Activated T-helper 17 cell treated with anti-CD3 and anti-CD28 coated beads, Interleukin-2, amount 50 U/mL, for 72 hours (primary cell): Measurements from ENCODE around the gene ADGRL3. TPM values are rescaled to one million over a fixed set of nuclear protein-coding genes. Genes with fewer than 3 reads are reported as not detected.
"Not testable (repeated sequence)": the region's sequence is repeated elsewhere in the genome, so short reads cannot be mapped to it uniquely, and the experiment has no call there.

Source experiments
- ATAC-seq: fragments of 150-1000 bp; cut with Tn5 transposase; replicated peaks from 2 replicates; pipeline ENCODE4 v1.10.0; 2021; ENCODE audit warnings: mild to moderate bottlenecking, moderate library complexity
- H3K27ac Mint-ChIP-seq: one replicate; pipeline ENCODE4 v1.8.0; 2022; ENCODE audit warnings: mixed read lengths
- H3K27me3 Mint-ChIP-seq: one replicate; pipeline ENCODE4 v1.8.0; 2022; ENCODE audit warnings: mixed read lengths
- H3K36me3 Mint-ChIP-seq: one replicate; pipeline ENCODE4 v1.8.0; 2022; ENCODE audit warnings: low read depth, mild to moderate bottlenecking, mixed read lengths
- H3K4me1 Mint-ChIP-seq: one replicate; pipeline ENCODE4 v1.8.0; 2022; ENCODE audit warnings: mixed read lengths
- H3K4me3 Mint-ChIP-seq: one replicate; pipeline ENCODE4 v1.8.0; 2022; ENCODE audit warnings: mild to moderate bottlenecking, mixed read lengths
- H3K9me3 Mint-ChIP-seq: one replicate; pipeline ENCODE4 v1.8.0; 2022; ENCODE audit warnings: mixed read lengths
- total RNA-seq, 2 donors: library from RNA; stranded (reverse); gene quantifications; one replicate each; pipeline ENCODE4 v1.2.3, GENCODE V29; 2022

The ADGRL3 gene
- total RNA-seq, 2 donors from 2014 or later = not detected

DNA sequence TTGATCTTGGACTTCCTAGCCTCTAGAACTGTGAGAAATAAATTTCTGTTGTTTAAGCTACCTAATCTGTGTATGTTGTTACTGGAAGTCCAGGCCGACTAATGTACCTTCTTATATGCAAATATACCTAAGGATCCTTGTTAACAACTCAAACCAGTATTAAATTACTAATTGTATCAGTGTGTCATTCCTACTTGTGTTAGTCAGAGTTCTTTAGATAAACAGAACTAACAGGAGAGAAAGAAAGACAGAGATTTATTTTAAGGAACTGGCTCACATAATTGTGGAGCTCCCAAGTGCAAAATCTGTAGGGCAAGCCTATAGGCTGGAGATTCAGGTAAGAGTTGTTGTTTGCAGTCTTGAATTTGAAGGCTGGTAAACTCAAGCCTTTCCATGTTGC, 120.0 kb downstream of the ADGRL3 start:
- no peak overlapping the region for H3K4me3 Mint-ChIP-seq
- H3K27ac Mint-ChIP-seq = no peak overlapping the region
- no peaks in the 10 kb centered on the region for H3K36me3 Mint-ChIP-seq

DNA sequence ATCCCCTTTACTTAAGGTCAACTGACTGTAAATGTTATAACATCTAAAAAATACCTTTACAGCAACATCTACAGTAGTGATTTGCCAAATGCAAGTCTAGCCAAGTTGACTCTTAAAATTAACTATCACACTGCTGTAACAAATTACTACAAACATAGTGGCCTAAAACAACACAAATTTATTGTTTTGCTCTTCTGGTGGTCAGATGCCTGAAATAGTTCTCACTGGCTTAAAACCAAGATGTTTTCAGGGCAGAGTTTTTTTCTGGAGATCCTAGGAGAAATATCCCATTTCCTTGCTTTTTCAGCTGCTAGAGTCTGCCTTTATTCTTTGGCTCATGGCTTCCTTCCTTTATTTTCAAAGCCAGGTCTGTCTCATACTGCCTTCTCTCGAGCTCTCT, 120.5 kb downstream of the ADGRL3 start:
- Mint-ChIP-seq H3K4me1 (no peaks in the 10 kb centered on the region), H3K27ac (no peak overlapping the region), H3K9me3 (peaks cover 27% of the 10 kb centered on the region), H3K27me3 (no peaks in the 10 kb centered on the region), H3K36me3 (no peaks in the 10 kb centered on the region), H3K4me3 (no peak overlapping the region)
- ATAC-seq = no peak

More for the DNA sequence above, 120.0 kb downstream of the ADGRL3 start:
- Mint-ChIP-seq H3K4me1 (no peaks in the 10 kb centered on the region), H3K9me3 (peaks cover 28% of the 10 kb centered on the region), H3K27me3 (no peaks in the 10 kb centered on the region)
- no peak for ATAC-seq

DNA sequence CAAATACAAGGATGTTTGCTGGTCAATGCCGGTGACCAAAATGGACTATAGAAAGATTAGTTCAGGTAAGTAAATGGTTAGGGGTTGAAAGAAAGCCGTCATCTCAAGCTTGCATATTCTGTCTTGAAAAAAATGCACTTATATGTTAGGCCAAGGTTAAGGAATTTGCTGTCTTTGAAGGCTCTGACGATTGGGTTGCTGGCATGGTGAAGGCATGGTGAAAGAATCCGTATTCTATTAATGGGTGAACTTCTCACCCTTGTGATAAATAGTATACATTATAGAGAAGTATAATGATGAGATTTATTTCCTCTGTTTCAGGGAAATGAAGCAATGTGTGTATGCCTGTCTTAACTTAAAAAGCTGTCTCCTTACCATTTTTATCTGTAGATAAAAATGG, 132.6 kb downstream of the ADGRL3 start:
- no peak for ATAC-seq
- Mint-ChIP-seq H3K9me3 (peaks cover 20% of the 10 kb centered on the region), H3K4me3 (no peak overlapping the region)

DNA sequence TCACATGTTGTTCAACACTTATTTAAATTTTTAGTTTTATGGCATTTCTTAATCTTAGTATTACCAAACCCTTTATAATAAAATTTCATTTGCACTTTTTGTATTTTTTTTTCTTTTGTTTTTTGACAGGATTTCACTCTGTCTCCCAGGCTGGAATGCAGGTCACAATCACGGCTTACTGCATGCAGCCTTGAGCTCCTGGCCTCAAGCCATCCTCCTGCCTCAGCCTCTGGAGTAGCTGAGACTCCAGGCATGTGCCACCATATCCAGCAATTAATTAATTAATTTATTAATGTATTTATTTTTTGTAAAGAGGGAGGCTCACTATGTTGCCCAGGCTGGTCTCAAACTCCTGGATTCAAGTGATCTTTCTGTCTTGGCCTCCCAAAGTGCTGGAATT, 133.4 kb downstream of the ADGRL3 start:
- H3K27ac Mint-ChIP-seq = no peak overlapping the region
- no peak overlapping the region for H3K4me3 Mint-ChIP-seq
- no peaks in the 10 kb centered on the region for H3K27me3 Mint-ChIP-seq
- peaks cover 17% of the 10 kb centered on the region for H3K9me3 Mint-ChIP-seq
- H3K4me1 Mint-ChIP-seq = no peaks in the 10 kb centered on the region
- ATAC-seq = no peak
- no peaks in the 10 kb centered on the region for H3K36me3 Mint-ChIP-seq

More for the DNA sequence above, 132.6 kb downstream of the ADGRL3 start:
- H3K36me3 Mint-ChIP-seq = no peaks in the 10 kb centered on the region
- H3K27ac Mint-ChIP-seq = no peak overlapping the region
- H3K27me3 Mint-ChIP-seq = no peaks in the 10 kb centered on the region
- no peaks in the 10 kb centered on the region for H3K4me1 Mint-ChIP-seq

DNA sequence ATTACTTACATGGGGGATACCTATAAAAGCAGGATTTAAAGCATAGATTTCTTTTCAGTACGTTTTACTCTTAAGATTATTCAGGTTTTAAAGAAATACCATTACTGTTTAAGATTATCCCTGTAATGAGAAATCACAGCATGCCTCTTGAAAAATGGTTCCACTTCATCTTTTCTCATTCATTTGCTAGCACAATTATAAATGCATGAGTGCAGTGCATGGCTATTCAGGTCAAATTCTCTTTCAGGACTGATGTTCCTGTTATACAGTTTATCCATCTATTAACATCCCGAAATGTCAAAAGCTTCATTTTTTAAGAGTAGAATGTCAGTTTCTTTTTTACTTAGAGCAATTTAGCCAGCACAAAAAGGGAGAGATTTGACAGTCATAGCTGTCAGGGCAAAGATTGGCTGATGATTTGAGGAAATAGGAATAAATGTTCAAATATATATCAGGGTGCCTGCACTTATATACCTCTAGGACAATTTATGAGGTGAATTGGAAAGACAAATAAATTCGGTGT, 135.2 kb downstream of the ADGRL3 start:
- H3K27ac Mint-ChIP-seq = no peak overlapping the region
- ATAC-seq = no peak
- no peak overlapping the region for H3K4me3 Mint-ChIP-seq
- H3K4me1 Mint-ChIP-seq = no peaks in the 10 kb centered on the region
- H3K27me3 Mint-ChIP-seq = no peaks in the 10 kb centered on the region
- peaks cover 9% of the 10 kb centered on the region for H3K9me3 Mint-ChIP-seq
- H3K36me3 Mint-ChIP-seq = no peaks in the 10 kb centered on the region

DNA sequence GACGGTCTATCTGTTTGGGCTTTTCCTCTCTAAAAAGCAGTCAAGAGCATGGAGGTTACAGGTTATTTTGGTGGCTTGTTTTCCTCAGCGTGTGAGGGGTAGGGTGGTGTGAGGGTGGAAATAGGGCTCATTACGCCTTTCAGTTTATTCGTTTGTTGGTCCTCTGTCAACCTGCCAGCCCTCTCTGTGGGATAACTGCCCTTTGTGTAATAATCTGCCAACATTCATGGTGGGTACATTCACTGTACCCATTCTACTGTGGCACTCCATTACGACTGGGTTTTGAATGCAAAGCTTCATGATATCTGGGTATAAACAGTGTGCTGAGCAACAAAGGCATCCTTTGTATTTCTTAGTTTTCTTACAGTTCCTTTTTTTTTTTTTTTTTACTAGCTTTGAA, 136.4 kb downstream of the ADGRL3 start:
- Mint-ChIP-seq H3K4me3 (no peak overlapping the region), H3K4me1 (no peaks in the 10 kb centered on the region), H3K27ac (no peak overlapping the region), H3K36me3 (no peaks in the 10 kb centered on the region), H3K27me3 (no peaks in the 10 kb centered on the region), H3K9me3 (peaks cover 9% of the 10 kb centered on the region)
- ATAC-seq = no peak

DNA sequence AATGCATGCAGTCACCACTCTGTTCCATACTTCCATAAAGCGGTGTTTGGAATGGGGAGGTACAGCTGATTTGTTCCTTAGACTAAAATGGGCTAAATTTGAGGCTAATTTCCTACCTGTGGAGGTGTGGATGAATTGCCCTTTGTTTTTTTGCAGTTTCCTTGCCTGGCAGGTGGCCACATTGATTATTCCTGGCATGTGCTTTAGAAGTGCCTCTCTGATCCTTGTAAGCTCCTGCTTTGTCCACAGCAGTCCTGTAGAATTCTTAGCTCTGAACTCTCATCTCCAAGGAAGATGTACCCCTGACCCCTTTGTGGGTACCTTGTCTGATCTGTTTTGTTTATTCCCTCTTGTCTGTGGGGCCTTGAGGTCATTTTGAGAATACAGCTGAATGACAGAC, 136.8 kb downstream of the ADGRL3 start:
- ATAC-seq = no peak
- Mint-ChIP-seq H3K4me1 (no peaks in the 10 kb centered on the region), H3K27me3 (no peaks in the 10 kb centered on the region), H3K9me3 (peaks cover 9% of the 10 kb centered on the region), H3K36me3 (no peaks in the 10 kb centered on the region), H3K27ac (no peak overlapping the region), H3K4me3 (no peak overlapping the region)

DNA sequence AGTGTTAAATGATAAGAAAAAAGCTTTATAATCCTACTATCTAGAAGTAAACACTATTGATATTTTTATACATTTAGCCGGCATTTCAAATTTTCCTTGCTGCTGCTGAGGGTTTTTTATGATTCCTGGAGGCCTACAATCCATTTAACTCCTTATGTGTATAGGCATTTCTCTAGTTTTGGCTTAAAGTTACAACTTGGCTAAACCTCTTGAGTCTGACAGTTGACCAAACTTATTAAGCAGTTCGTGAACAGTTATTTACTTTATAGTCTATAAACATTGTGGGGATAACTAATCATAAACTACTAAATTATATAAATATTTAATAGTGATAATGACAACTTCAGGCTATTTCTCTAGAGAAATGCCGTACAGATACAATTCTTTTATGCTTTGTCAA, 141.9 kb downstream of the ADGRL3 start:
- Mint-ChIP-seq H3K27ac (no peak overlapping the region), H3K9me3 (peaks cover 14% of the 10 kb centered on the region)

DNA sequence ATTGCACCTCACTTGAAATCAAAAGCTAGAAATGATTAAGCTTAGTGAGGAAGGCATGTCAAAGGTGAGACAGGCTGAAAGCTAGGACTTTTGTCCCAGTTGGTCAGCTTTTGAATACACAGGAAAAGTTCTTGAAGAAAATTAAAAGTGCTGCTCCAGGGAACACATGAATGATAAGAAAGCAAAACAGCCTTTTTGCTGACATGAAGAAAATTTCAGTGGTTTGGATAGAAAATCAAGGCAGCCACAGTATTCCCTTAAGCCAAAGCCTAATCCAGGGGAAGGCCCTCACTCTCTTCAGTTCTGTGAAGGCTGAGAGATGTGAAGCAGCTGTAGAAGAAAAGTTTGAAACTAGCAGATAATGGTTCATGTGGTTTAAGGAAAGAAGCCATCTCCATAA, 150.8 kb downstream of the ADGRL3 start:
- no peak for ATAC-seq
- H3K27ac Mint-ChIP-seq = no peak overlapping the region
- no peaks in the 10 kb centered on the region for H3K36me3 Mint-ChIP-seq

More for the DNA sequence above, 141.9 kb downstream of the ADGRL3 start:
- no peak overlapping the region for H3K4me3 Mint-ChIP-seq
- H3K27me3 Mint-ChIP-seq = no peaks in the 10 kb centered on the region
- no peaks in the 10 kb centered on the region for H3K4me1 Mint-ChIP-seq
- ATAC-seq = no peak
- H3K36me3 Mint-ChIP-seq = no peaks in the 10 kb centered on the region

DNA sequence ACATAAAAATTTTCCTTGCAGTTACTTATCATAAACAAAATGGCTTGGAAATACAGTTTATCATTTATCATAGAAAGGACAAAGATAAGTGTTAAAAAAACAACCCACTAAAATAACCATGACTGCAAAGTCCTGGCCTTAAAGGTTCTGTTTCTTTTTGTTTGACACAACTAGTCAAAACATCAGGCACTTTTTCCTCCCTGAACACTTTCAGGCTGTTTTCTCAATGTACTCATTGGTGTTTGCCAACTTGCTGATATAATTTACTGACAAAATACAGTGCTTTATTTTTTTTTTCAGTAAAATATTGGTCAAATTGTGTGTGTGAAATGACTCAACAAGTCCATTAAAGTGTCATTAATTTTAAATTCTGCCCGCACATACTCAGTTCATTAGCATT, 156.6 kb downstream of the ADGRL3 start:
- Mint-ChIP-seq H3K36me3 (no peaks in the 10 kb centered on the region), H3K27me3 (no peaks in the 10 kb centered on the region), H3K4me1 (no peaks in the 10 kb centered on the region), H3K27ac (no peak overlapping the region), H3K4me3 (no peak overlapping the region), H3K9me3 (peaks cover 10% of the 10 kb centered on the region)
- no peak for ATAC-seq

More for the DNA sequence above, 150.8 kb downstream of the ADGRL3 start:
- Mint-ChIP-seq H3K27me3 (no peaks in the 10 kb centered on the region), H3K9me3 (peaks cover 11% of the 10 kb centered on the region), H3K4me1 (no peaks in the 10 kb centered on the region), H3K4me3 (no peak overlapping the region)

DNA sequence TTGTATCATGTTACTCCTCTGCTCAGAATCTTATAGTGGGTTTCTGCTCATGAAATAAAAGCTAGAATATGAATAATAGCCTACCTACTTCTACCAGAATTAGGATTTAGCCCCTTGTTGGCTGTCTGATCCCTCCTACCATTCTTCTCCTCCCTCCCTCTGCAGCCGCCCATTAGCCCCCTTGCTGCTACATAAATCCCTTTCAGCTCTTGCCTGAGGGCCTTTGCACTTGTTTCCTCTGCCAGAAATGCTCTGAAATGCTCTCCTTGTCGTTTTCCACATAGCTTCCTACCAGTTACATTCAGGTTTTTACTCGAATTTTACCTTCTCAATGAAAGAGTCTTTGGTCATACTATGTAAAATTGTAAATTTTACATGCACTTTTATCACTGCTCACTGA, 159.2 kb downstream of the ADGRL3 start:
- Mint-ChIP-seq H3K4me1 (no peaks in the 10 kb centered on the region), H3K27me3 (no peaks in the 10 kb centered on the region), H3K36me3 (no peaks in the 10 kb centered on the region), H3K4me3 (no peak overlapping the region), H3K9me3 (peaks cover 15% of the 10 kb centered on the region), H3K27ac (no peak overlapping the region)
- no peak for ATAC-seq

DNA sequence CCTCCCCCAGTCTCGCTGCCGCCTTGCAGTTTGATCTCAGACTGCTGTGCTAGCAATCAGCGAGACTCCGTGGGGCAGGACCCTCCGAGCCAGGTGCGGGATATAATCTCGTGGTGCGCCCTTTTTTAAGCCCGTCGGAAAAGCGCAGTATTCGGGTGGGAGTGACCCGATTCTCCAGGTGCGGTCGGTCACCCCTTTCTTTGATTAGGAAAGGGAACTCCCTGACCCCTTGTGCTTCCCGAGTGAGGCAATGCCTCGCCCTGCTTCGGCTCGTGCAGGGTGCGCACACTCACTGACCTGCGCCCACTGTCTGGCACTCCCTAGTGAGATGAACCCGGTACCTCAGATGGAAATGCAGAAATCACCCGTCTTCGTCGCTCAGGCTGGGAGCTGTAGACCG, 172.7 kb downstream of the ADGRL3 start:
- not testable (repeated sequence) for H3K4me3 Mint-ChIP-seq, ATAC-seq, H3K36me3 Mint-ChIP-seq, H3K27ac Mint-ChIP-seq, H3K9me3 Mint-ChIP-seq, H3K4me1 Mint-ChIP-seq, H3K27me3 Mint-ChIP-seq

DNA sequence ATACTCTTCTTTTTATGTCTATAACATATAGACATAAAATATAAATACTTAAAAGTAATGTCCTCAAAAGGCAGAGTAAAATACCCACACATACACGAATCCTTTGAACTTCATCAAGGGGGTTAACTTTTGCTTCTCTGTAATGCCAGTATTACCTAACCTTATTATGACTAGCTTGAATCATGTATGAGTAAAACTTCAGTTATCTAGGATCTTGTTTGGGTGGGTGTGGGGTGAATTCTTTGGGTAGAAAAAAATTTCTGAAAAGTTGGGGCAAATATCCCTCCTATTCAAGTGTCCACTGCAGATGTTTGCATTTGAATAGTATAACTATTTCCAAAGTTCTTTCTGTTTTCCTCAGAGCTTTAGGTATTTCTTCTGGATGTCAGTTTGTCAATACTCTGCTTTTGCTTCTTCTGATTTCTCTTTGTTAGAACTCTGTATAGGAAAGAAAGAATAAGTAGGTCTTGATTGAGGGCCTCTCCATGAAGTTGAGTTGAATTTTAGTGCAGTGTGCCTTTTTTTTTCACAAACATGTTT, 173.8 kb downstream of the ADGRL3 start:
- peaks cover 6% of the 10 kb centered on the region for H3K9me3 Mint-ChIP-seq
- ATAC-seq = no peak
- no peaks in the 10 kb centered on the region for H3K36me3 Mint-ChIP-seq
- no peak overlapping the region for H3K27ac Mint-ChIP-seq
- H3K4me1 Mint-ChIP-seq = no peaks in the 10 kb centered on the region
- no peaks in the 10 kb centered on the region for H3K27me3 Mint-ChIP-seq
- no peak overlapping the region for H3K4me3 Mint-ChIP-seq

DNA sequence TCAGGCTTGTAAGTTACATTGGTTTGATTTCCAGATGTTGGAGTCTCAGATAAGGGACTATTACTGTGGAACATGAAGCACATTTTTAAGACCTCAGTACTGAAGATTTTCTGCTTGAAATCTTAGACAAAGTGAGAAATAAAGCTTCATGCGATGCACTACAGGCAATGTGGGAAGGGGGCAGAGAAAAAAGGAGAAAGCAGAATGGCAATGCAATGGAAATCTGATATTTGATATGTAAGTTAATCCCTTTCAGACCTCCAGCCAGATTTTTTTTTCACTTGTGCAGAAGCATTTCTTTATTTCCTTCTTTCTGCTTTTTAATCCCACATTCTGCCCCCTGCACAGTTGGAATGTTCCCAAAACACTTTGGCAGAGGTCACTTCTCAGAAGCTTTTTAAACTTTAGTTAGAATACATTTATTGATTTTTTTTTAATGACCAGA, 174.3 kb downstream of the ADGRL3 start:
- peaks cover 8% of the 10 kb centered on the region for H3K9me3 Mint-ChIP-seq
- H3K4me3 Mint-ChIP-seq = no peak overlapping the region
- no peak overlapping the region for H3K27ac Mint-ChIP-seq
- H3K36me3 Mint-ChIP-seq = no peaks in the 10 kb centered on the region
- H3K27me3 Mint-ChIP-seq = no peaks in the 10 kb centered on the region
- ATAC-seq = no peak
- H3K4me1 Mint-ChIP-seq = no peaks in the 10 kb centered on the region

DNA sequence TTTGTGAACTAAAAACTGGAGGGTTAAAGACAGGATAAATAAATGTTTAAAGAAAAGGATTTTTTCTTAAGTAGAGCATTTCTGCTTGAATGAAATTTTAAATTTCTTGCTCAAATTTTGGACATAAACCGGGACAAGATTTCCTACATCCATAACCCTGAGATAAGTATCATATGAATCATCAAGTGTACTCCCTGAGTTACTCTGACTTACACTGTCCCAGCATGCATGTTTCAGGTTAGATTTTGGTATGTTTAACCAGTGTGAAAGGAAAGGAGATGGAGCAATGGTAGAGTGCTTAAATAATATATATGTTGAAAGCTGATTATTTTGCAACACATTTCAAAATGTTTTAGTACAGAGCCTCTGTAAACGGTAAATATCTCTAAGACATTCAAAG, 175.2 kb downstream of the ADGRL3 start:
- no peak overlapping the region for H3K4me3 Mint-ChIP-seq
- H3K27me3 Mint-ChIP-seq = no peaks in the 10 kb centered on the region
- no peaks in the 10 kb centered on the region for H3K4me1 Mint-ChIP-seq
- H3K36me3 Mint-ChIP-seq = no peaks in the 10 kb centered on the region
- peaks cover 8% of the 10 kb centered on the region for H3K9me3 Mint-ChIP-seq
- no peak for ATAC-seq
- H3K27ac Mint-ChIP-seq = no peak overlapping the region

DNA sequence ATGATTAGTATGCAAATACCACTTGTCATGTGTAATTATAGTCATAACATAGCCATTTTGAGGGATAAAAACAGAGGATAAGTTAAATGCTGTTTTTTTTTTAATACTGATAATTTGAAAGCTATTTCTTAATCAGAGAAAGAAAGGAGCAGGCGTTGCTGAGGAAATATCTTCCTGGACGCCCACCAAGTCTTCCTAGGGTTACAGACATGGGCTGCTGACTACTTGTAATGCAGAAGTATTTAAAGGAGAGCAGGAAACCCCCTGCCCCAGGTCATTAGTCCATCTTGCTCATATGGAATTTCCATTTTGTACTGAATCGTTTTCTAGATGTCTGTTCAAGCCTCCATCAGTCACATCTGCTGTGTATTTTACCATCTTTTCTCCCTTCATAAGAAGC, 176.2 kb downstream of the ADGRL3 start:
- Mint-ChIP-seq H3K4me1 (no peaks in the 10 kb centered on the region), H3K36me3 (no peaks in the 10 kb centered on the region), H3K27ac (no peak overlapping the region), H3K27me3 (no peaks in the 10 kb centered on the region), H3K4me3 (no peak overlapping the region), H3K9me3 (peaks cover 14% of the 10 kb centered on the region)
- ATAC-seq = no peak
